Stimulated activated naive CD8-positive, alpha-beta T cell treated with anti-CD3 and anti-CD28 coated beads, Interleukin-15, Interleukin-2, amounts not matched to agents 100 U/mL and 50 U/mL, for 24 hours (primary cell): ENCODE measurements around the gene SFSWAP.
A peak's percentile ranks its signal among the peaks of the same experiment; 100 is the strongest.
"Not testable (repeated sequence)": the region's sequence is repeated elsewhere in the genome, so short reads cannot be mapped to it uniquely, and the experiment has no call there.

ENCODE experiments used
- ATAC-seq: fragments of 150-1000 bp; cut with Tn5 transposase; one replicate; pipeline ENCODE4 v1.10.0; 2021
- DNase-seq: peaks from one replicate; pipeline ENCODE4 v3.0.0; 2021

The SFSWAP gene

GRCh38 chr12:131679816-131680215, 31.1 kb upstream of the SFSWAP start:
- not testable (repeated sequence) for ATAC-seq, DNase-seq

GRCh38 chr12:131680392-131681256, 30.3 kb upstream of the SFSWAP start:
- not testable (repeated sequence) for ATAC-seq, DNase-seq

DNA sequence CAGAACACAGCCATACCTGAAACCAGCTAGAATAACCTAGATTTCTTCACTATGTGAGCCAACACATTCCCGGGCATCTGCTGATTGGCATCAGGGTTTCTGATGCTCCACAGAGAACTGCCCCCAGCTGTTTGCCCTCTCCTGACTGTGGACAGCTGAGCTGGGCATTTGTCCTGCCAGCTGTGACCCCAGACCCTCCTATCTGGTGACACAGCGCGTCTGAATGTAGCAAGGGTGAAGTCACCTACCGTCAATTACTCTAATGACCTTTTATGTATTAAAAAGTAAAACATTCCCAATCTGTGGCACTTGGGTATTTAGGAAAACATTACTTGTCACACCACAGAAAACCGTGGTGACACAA, 29.7 kb upstream of the SFSWAP start:
- no peak for DNase-seq
- ATAC-seq, result no peak

- DNase-seq (peak; percentile 71), ATAC-seq (peak; percentile 97)
Observed at GRCh38 chr12:131681746-131682509, 29.0 kb upstream of the SFSWAP start.

DNA sequence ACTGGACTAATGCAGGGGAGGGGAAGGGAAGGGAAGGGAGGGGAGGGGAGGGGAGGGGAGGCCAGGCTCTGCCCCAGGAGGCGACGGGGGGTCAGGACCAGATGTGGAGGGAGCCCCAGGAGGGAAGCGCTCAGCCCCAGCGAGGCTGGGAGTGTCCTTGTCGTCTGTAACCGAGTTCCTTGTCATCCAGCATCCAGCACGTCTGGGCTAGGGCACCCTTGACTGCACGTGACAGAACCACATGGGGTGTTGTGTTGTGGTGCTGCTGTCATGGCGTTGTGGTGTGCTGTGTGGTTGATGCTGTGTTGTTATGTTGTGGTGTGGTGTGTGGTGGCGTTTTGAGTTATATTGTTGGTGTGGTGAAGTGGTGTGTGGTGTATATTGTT, 28.4 kb upstream of the SFSWAP start:
- ATAC-seq (no peak), DNase-seq (peak; percentile 16)

GRCh38 chr12:131683266-131684014, 27.4 kb upstream of the SFSWAP start:
- no peak for DNase-seq
- no peak for ATAC-seq

- DNase-seq, result no peak
- no peak for ATAC-seq
Observed at GRCh38 chr12:131684015-131684725, 26.7 kb upstream of the SFSWAP start.

- no peak for ATAC-seq
- no peak for DNase-seq
Observed at GRCh38 chr12:131687346-131688125, 23.4 kb upstream of the SFSWAP start.

- DNase-seq (no peak), ATAC-seq (no peak)
Observed at GRCh38 chr12:131688131-131688844, 22.6 kb upstream of the SFSWAP start.

DNA sequence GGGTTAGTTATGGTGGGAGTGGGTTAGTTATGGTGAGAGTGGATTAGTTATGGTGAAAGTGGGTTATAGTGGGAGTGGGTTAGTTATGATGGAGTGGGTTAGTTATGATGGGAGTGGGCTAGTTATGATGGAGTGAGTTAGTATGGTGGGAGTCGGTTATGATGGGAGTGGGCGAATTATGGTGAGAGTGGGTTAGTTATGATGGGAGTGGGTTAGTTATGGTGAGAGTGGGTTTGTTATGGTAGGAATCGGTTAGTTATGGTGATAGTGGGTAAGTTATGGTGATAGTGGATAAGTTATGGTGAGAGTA, 22.1 kb upstream of the SFSWAP start:
- ATAC-seq, result no peak
- DNase-seq, result no peak

GRCh38 chr12:131690320-131690719, 20.6 kb upstream of the SFSWAP start:
- no peak for ATAC-seq

DNA sequence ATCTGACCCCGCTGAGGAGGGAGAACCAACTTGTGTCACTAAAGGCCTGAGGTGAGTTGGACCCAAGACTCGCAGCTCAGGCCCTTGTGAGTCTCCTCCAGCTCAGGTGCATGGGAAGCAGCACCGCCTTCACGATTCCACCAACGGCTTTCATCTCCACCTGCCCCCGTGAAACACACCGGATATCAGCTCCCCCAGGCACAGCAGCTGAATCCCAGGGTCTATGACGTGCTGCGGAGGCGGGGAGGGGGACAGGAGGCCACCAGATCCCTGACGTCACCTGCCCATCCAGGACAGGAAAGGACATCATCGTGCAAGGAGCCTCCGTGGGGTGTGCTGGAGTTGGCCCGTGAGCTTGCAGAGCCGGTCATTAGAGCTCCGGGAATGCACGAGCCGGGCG, 18.5 kb upstream of the SFSWAP start:
- ATAC-seq (no peak), DNase-seq (no peak)

More at GRCh38 chr12:131690320-131690719, 20.6 kb upstream of the SFSWAP start:
- no peak for DNase-seq

DNA sequence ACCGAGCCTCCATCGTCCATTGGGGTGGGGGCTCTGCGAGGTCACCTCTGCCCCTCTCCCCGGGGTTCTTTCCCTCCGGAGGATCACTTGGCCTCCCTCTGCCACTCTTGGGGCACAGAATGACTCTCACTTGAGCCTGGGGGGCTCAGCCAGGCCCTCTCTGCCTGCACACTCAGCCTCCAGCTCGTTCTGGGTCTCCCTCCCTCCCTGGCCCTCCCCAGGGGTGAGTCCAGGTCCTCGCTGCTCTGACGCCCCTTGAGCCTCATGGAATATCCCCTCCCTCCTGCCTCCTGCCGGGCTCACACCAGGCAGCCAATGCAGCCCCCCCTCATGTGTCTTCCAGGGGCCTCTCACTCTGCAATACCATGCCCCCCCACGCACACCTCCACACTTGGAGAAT, 17.7 kb upstream of the SFSWAP start:
- no peak for DNase-seq
- no peak for ATAC-seq

- DNase-seq, result no peak
Observed at GRCh38 chr12:131694116-131694838, 16.6 kb upstream of the SFSWAP start.

DNA sequence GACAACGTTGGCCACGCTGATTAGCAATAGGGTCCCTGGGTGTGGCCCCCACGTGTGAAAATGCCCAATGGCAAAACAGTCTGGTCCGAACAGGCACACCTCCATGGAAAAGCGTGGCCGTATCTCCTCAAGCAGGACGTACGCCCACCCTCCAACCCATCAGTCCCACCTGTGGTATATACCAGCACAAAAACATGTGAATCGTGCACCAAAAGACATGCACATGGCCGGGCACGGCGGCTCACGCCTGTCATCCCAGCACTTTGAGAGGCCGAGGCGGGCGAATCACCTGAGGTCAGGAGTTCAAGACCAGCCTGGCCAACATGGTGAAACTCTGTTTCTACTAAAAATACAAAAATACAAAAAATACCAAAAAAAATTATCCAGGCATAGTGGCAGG, 14.9 kb upstream of the SFSWAP start:
- DNase-seq, result no peak
- no peak for ATAC-seq

More at GRCh38 chr12:131694116-131694838, 16.6 kb upstream of the SFSWAP start:
- ATAC-seq, result no peak

GRCh38 chr12:131698286-131698685, 12.6 kb upstream of the SFSWAP start:
- ATAC-seq (no peak), DNase-seq (no peak)

GRCh38 chr12:131699434-131699833, 11.5 kb upstream of the SFSWAP start:
- DNase-seq, result no peak
- no peak for ATAC-seq

GRCh38 chr12:131700271-131700670, 10.6 kb upstream of the SFSWAP start:
- ATAC-seq, result no peak
- DNase-seq, result no peak

- ATAC-seq, result no peak
- DNase-seq, result no peak
Observed at GRCh38 chr12:131701705-131702572, 9.0 kb upstream of the SFSWAP start.
